HCT116 (cell line): ENCODE measurements around the gene CILP2. TPM values are rescaled to one million over a fixed set of nuclear protein-coding genes. Genes with fewer than 3 reads are reported as not detected.

Experiments used
- ATAC-seq: fragments of 200-7000 bp; cut with Tn5 transposase; 2 replicates; pipeline ENCODE4 v1.9.1; 2020; ENCODE audit warnings: mild to moderate bottlenecking, moderate library complexity
- BruUV-seq: library from RNA; stranded (reverse); fragments of 400-500 nt; replicated peaks from 2 replicates; lab custom pipeline; 2021; lab: Mats Ljungman, UMichigan
- CTCF ChIA-PET: fragments of 300-600 bp; sonication (Branson Sonifier 250); formaldehyde crosslinking; loops from one replicate; lab custom pipeline; 2021; ENCODE audit warnings: antibody characterized with exemption; lab: Charles Lee
- POLR2A ChIA-PET: fragments of 300-600, 350-600 bp; sonication (Branson Sonifier 250); formaldehyde crosslinking; loops from one replicate; lab custom pipeline; 2021; ENCODE audit warnings: antibody characterized with exemption; lab: Charles Lee
- RAD21 ChIA-PET, 2 experiments: fragments of 300-600 bp; sonication (Branson Sonifier 250); formaldehyde crosslinking; loops; one replicate each; lab custom pipeline; 2023; ENCODE audit warnings: low total read pairs in 2 of 2; ENCODE audit not compliant: uncharacterized antibody in 2 of 2, unreplicated experiment in 2 of 2, low non-redundant PET in 1 of 2; lab: Charles Lee
- DNase-seq: peaks from one replicate; pipeline ENCODE4 v3.0.0-alpha.2; 2010; ENCODE audit warnings: low read depth, low spot score
- H2AFZ ChIP-seq: fragments of 200-600 bp; shearing (Covaris generic), sonication (generic); 2 replicates; pipeline ENCODE4 v1.6.1; 2017; ENCODE audit warnings: low read depth, mixed run types, mixed read lengths, antibody characterized with exemption, low read length; ENCODE audit not compliant: poor library complexity, severe bottlenecking
- H3K27ac ChIP-seq: 2 replicates; pipeline ENCODE4 v1.5.1; 2012; ENCODE audit warnings: low read depth, low read length
- H3K27me3 ChIP-seq: fragments of 200-600 bp; sonication (generic); 2 replicates; pipeline ENCODE4 v1.6.1; 2016; ENCODE audit warnings: mixed run types, low read length, mixed read lengths; ENCODE audit not compliant: insufficient read depth
- H3K36me3 ChIP-seq, 2 experiments: fragments of 200-500 bp in 1 of 2; fragments of 200-600 bp in 1 of 2; sonication (Bioruptor generic) in 1 of 2; sonication (generic) in 1 of 2; 2 replicates each; pipeline versions ENCODE4 v1.5.1 to v1.6.1; 2014 to 2016; ENCODE audit warnings: low read length in 2 of 2, inconsistent platforms in 1 of 2, mixed read lengths in 1 of 2, mixed run types in 1 of 2; ENCODE audit not compliant: insufficient read depth in 2 of 2, control insufficient read depth in 1 of 2
- H3K4me1 ChIP-seq, 2 experiments: fragments of 200-600 bp in 1 of 2; sonication (generic) in 1 of 2; 2 replicates each; pipeline versions ENCODE4 v1.5.1 to v1.6.1; 2012 to 2017; ENCODE audit warnings: low read length in 2 of 2, inconsistent platforms in 1 of 2, mild to moderate bottlenecking in 1 of 2, mixed read lengths in 1 of 2, mixed run types in 1 of 2, moderate library complexity in 1 of 2; ENCODE audit not compliant: insufficient read depth in 2 of 2, control insufficient read depth in 1 of 2
- H3K4me2 ChIP-seq: fragments of 200-600 bp; sonication (generic); 2 replicates; pipeline ENCODE4 v1.6.1; 2017; ENCODE audit warnings: mixed run types, low read length, mixed read lengths
- H3K4me3 ChIP-seq, 2 experiments: fragments of 200-600 bp in 1 of 2; sonication (generic) in 1 of 2; replicated peaks in 1 of 2; 2 replicates each; pipeline ENCODE4 v1.5.1; 2011 to 2016; ENCODE audit warnings: low read length in 2 of 2, control low read depth in 1 of 2, low read depth in 1 of 2, mild to moderate bottlenecking in 1 of 2, mixed read lengths in 1 of 2, mixed run types in 1 of 2
- H3K79me2 ChIP-seq: fragments of 200-600 bp; sonication (generic); 2 replicates; pipeline ENCODE4 v1.6.1; 2017; ENCODE audit warnings: mild to moderate bottlenecking, mixed run types, low read length, moderate library complexity, mixed read lengths; ENCODE audit not compliant: insufficient read depth
- H3K9ac ChIP-seq: fragments of 200-600 bp; sonication (generic); 2 replicates; pipeline ENCODE4 v1.6.1; 2016; ENCODE audit warnings: low read length, mixed read lengths
- H3K9me2 ChIP-seq: fragments of 200-600 bp; sonication (generic), shearing (Covaris generic); 2 replicates; pipeline ENCODE4 v1.6.1; 2017; ENCODE audit warnings: mixed run types, mild to moderate bottlenecking, moderate library complexity; ENCODE audit not compliant: insufficient read depth
- H3K9me3 ChIP-seq, 2 experiments: fragments of 200-500 bp in 1 of 2; fragments of 200-600 bp in 1 of 2; sonication (Bioruptor generic) in 1 of 2; sonication (generic) in 1 of 2; 2 replicates each; pipeline ENCODE4 v1.6.1; 2014 to 2017; ENCODE audit warnings: low read length in 2 of 2, mixed read lengths in 2 of 2, inconsistent platforms in 1 of 2, low read depth in 1 of 2, mild to moderate bottlenecking in 1 of 2, mixed run types in 1 of 2, moderate library complexity in 1 of 2; ENCODE audit not compliant: control insufficient read depth in 1 of 2, insufficient read depth in 1 of 2
- H4K20me1 ChIP-seq: fragments of 200-600 bp; sonication (generic), shearing (Covaris generic); 2 replicates; pipeline ENCODE4 v1.6.1; 2017; ENCODE audit warnings: mixed run types, mild to moderate bottlenecking, moderate library complexity; ENCODE audit not compliant: insufficient read depth
- CEBPB ChIP-seq: IDR thresholded peaks from 2 replicates; pipeline ENCODE4 v1.6.1; 2012; ENCODE audit warnings: low read depth
- CTCF ChIP-seq, 3 experiments: fragments of 200-600 bp in 1 of 3; sonication (generic) in 1 of 3; IDR thresholded peaks in 2 of 3; conservative IDR thresholded peaks in 1 of 3; 2 replicates each; pipeline ENCODE4 v1.5.1; 2012 to 2017; ENCODE audit warnings: low read depth in 2 of 3, low read length in 2 of 3, antibody characterized with exemption in 1 of 3, borderline replicate concordance in 1 of 3, control low read depth in 1 of 3, mild to moderate bottlenecking in 1 of 3, mixed read lengths in 1 of 3, mixed run types in 1 of 3, moderate library complexity in 1 of 3; ENCODE audit not compliant: insufficient read depth in 1 of 3
- ELF1 ChIP-seq: IDR thresholded peaks from 2 replicates; pipeline ENCODE4 v1.6.1; 2012; ENCODE audit warnings: low read depth, borderline replicate concordance
- EZH2phosphoT487 ChIP-seq: fragments of 200-600 bp; IDR thresholded peaks from 2 replicates; pipeline ENCODE4 v1.6.1; 2018; ENCODE audit warnings: antibody characterized with exemption, borderline replicate concordance
- JUND ChIP-seq: IDR thresholded peaks from 2 replicates; pipeline ENCODE4 v1.6.1; 2012
- MAX ChIP-seq: IDR thresholded peaks from 2 replicates; pipeline ENCODE4 v1.6.1; 2012
- POLR2A ChIP-seq: IDR thresholded peaks from 2 replicates; pipeline ENCODE4 v1.7.0; 2011; ENCODE audit warnings: borderline replicate concordance; ENCODE audit not compliant: insufficient read depth, insufficient read length; ENCODE audit errors: extremely low read depth
- POLR2AphosphoS5 ChIP-seq: IDR thresholded peaks from 2 replicates; pipeline ENCODE4 v1.6.1; 2011; ENCODE audit warnings: mild to moderate bottlenecking, low read depth, low read length, moderate library complexity
- RAD21 ChIP-seq: IDR thresholded peaks from 2 replicates; pipeline ENCODE4 v1.6.1; 2012; ENCODE audit warnings: low read depth, mild to moderate bottlenecking
- SP1 ChIP-seq: IDR thresholded peaks from 2 replicates; pipeline ENCODE4 v1.6.1; 2012; ENCODE audit warnings: low read depth
- SRF ChIP-seq: IDR thresholded peaks from 2 replicates; pipeline ENCODE4 v1.6.1; 2012; ENCODE audit warnings: low read depth
- TCF7L2 ChIP-seq: IDR thresholded peaks from 2 replicates; pipeline ENCODE4 v1.7.0; 2011; ENCODE audit warnings: borderline replicate concordance, inconsistent platforms; ENCODE audit not compliant: insufficient read depth, insufficient read length; ENCODE audit errors: extremely low read depth
- YY1 ChIP-seq: IDR thresholded peaks from 2 replicates; pipeline ENCODE4 v1.6.1; 2011; ENCODE audit warnings: low read length, low read depth, moderate library complexity, mild to moderate bottlenecking; ENCODE audit not compliant: insufficient replicate concordance; ENCODE audit errors: extremely low read depth
- ZBTB33 ChIP-seq: IDR thresholded peaks from 2 replicates; pipeline ENCODE4 v1.6.1; 2011; ENCODE audit warnings: mild to moderate bottlenecking, low read length, moderate library complexity; ENCODE audit not compliant: insufficient replicate concordance; ENCODE audit errors: extremely low read depth
- ZFX ChIP-seq: fragments of 450-650 bp; IDR thresholded peaks from 2 replicates; pipeline ENCODE4 v1.6.1; 2017
- intact Hi-C: fragments of 100-400 bp; cut with micrococcal nuclease; formaldehyde crosslinking; loops from 2 replicates; pipeline ENCODE4 v1.10.0; 2022
- total RNA-seq: library from RNA; stranded (reverse); gene quantifications from one replicate; pipeline ENCODE4 v1.2.1, GENCODE V29; 2021; ENCODE audit not compliant: unreplicated experiment

The CILP2 gene
- total RNA-seq, 1 experiment from 2014 or later = 13.1 TPM

GRCh38 chr19:19543101-19543500, 5.0 kb downstream of the CILP2 start:
- H3K9ac ChIP-seq = no peak overlapping the region
- peaks cover 12 to 31% of the 10 kb centered on the region in 2 experiments for H3K4me1 ChIP-seq
- H3K9me3 ChIP-seq = no peaks in the 10 kb centered on the region
- H3K27ac ChIP-seq = no peak overlapping the region
- H3K79me2 ChIP-seq = no peaks in the 10 kb centered on the region
- CTCF ChIA-PET = interaction anchor here (1.3 kb wide), 1 partner anchor 10 kb away, joined by 3 read pairs; no protein-coding TSS in a partner anchor
- no peaks in the 10 kb centered on the region for H3K27me3 ChIP-seq
- no peaks in the 10 kb centered on the region for H3K36me3 ChIP-seq
- H4K20me1 ChIP-seq = no peaks in the 10 kb centered on the region
- no peak overlapping the region for H2AFZ ChIP-seq
- no peaks in the 10 kb centered on the region for H3K9me2 ChIP-seq
- TF ChIP-seq ZFX = no peak
- no peak for TF ChIP-seq CTCF (IDR thresholded peaks at IDR 0.05 in 2 of 3, conservative IDR thresholded peaks at IDR 0.05 in 1 of 3; ENCODE audit: borderline replicate concordance in 1 of 3, insufficient read depth in 1 of 3, low read depth in 2 of 3, low read length in 2 of 3)
- TF ChIP-seq CEBPB = no peak
- no peak for TF ChIP-seq SRF
- no peak for TF ChIP-seq POLR2AphosphoS5
- TF ChIP-seq SP1 = no peak
- no peak for TF ChIP-seq EZH2phosphoT487
- no peak for TF ChIP-seq JUND
- TF ChIP-seq YY1 = no peak
- no peak for TF ChIP-seq ELF1
- no peak for TF ChIP-seq TCF7L2
- no peak for TF ChIP-seq POLR2A
- TF ChIP-seq ZBTB33 = no peak
- TF ChIP-seq MAX = no peak
- TF ChIP-seq RAD21 = no peak
- ATAC-seq = no peak
- DNase-seq = no peak
- RAD21 ChIA-PET = no interaction called here
- no TSS peak for BruUV-seq
- POLR2A ChIA-PET = no interaction called here
- intact Hi-C loops = loop anchor here (10.0 kb wide), 1 partner anchor 232 kb away; no protein-coding TSS in a partner anchor
- no peak overlapping the region for H3K4me2 ChIP-seq
- no peak overlapping the region for H3K4me3 ChIP-seq
